ENCODE results near the gene IQCM.
"Not testable (repeated sequence)": the region's sequence is repeated elsewhere in the genome, so short reads cannot be mapped to it uniquely, and the experiment has no call there.

IQCM gene

DNA sequence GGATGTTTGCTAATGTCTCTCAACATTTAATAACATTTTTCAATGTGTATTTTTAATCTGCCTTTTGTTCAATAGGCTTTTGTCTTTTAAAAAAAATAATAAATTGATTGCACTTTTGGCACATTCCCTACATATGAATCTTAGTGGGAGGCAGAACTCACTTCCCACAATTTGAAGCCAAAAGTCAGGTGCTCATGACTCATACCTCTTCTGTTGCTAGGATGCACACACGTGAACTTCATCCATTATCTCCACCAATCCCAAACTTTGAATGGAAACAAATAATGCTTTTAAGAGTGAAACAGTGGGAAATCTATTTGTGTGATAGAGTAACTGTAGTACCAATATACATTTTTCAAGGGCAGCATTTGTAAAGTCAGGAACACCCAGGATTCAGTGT, 260.5 kb downstream of the IQCM start:
- no peak for FAIRE-seq

- FAIRE-seq, result peak; percentile 62
These were observed 261.6 kb downstream of the IQCM start for GRCh38 chr4:149553959-149554520.

DNA sequence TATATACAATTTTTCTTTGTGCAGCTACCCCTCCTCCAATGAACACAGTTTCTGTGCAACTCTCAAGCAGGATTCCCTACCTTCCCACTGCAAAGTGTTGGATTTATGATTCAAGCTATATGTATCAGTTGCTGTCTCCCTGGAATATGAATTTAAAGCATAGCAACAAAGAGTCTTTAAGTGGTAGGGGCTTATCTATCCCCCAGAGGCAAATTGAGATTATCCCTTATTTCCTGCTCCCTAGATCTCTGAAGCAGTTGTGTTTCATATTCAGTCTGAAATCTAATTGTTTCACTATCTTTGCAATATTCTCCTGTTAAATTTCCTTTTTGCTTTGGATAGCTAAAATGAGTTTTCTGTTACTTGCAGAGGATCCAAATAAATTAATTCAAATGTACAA, 263.0 kb downstream of the IQCM start:
- no peak for FAIRE-seq

- no peak for FAIRE-seq
These were observed 265.7 kb downstream of the IQCM start for GRCh38 chr4:149549911-149550310.

- FAIRE-seq, result no peak
These were observed 280.9 kb downstream of the IQCM start for GRCh38 chr4:149534779-149535178.

GRCh38 chr4:149531861-149532260, 283.8 kb downstream of the IQCM start:
- FAIRE-seq, result no peak

DNA sequence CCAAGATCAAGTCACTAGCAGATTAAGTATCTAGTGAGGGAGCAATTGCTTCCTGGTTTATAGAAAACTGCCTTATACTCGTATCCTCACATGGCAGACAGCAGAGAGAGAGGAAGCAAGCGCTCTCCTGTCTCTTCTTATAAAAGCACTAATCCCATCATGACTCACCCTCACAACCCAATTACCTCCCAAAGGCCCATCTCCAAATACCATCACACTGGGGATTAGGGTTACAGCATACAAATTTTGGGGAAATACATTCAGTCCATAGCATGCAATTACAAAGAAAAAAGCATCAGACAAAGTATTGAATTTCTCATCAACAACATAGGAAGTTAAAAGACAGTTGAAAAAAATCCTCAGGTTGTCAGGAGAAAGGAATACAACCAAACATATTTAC, 292.6 kb downstream of the IQCM start:
- no peak for FAIRE-seq

DNA sequence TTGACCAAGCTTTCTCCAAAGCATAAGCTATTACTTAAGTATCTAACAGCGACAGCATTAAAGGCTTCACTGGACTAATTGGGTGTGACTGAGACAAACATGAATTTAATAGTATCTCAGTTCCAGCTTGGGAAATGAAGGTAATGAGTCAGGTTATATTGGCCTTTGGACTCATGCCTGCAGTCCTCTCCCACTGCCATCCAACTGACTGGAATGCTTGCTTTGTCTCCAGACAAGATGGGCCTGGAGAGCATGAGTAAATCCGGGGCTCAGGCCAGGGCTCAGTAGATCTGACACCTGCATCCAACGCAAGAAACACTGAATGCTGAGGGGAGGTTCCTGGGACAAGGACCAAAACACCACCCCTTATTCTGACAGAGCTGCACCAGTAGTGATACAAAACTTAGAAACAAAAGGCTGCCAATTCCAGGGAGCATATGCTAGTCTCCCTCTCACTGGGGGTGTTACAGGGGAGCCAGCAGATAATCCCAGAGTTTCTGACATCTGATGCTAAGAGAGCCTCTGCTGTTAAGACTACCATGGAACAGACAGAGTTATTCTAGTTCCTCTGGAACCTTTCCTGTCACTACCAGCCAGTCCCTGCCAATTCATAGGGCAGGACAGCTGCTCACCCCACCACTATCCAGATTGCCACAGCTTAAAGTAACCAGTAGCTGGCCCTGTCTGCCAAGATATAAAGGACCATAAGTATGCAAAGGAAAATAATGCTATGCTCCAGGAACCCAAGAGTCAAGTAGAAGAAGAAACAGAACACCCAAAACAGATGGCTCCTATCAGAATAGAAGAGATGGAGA, 293.8 kb downstream of the IQCM start:
- FAIRE-seq, result no peak

DNA sequence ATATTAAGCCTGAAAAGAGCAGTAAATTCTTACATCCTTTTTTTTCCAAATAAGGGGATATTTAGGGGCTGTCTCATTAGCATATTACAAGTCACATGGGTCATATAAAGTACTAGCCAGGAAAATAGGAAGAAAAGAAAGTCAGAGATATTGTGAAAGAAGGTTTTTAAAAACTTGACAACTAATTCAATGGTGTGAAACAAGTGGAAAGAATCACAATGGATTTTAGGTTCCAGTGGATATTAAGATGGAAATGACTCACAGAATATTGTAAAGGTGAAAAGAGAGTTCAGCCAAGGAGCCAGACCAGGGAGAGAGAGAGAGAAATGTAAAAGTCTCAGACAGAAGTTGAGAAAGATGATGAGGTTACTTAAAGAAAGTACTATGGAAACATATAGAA, 297.2 kb downstream of the IQCM start:
- no peak for FAIRE-seq

DNA sequence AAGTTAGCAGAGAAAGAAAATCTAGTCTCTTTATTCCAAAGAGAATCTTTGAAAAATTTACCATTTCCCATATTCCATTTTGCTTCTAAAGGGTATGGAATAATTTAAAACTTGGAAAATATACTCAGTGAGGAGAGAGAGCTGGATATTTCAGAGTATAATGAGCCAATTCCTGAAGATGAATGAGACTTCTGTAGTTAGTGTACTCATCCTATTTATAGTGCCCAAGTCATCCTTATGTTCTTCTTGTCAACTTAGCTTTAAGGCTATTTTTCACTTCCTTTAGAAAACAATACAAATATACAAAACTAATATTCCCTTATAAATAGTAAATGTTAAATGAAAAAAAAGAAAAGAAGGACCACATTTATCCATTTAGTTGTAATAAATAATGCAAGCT, 302.6 kb downstream of the IQCM start:
- FAIRE-seq, result peak; percentile 23

DNA sequence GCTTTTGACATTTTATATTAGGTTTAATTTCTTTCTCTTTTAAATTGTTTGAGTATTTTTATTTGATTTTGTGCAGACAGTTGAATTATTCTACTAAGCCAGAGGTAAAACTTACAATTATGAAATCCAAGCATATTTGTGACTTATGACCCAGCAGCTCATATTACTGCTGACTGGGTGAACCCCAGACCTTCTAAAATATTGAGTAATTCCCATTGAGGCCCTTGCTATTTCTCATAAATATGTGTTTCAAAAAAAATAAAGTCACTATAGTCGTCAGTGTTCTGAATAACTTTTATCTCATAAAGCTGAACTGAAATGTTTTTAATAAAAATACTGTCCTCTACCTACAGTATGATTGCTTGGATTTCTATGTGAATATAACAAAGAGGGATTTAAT, 303.1 kb downstream of the IQCM start:
- FAIRE-seq, result no peak

GRCh38 chr4:149511558-149512298, 303.9 kb downstream of the IQCM start:
- FAIRE-seq, result no peak

DNA sequence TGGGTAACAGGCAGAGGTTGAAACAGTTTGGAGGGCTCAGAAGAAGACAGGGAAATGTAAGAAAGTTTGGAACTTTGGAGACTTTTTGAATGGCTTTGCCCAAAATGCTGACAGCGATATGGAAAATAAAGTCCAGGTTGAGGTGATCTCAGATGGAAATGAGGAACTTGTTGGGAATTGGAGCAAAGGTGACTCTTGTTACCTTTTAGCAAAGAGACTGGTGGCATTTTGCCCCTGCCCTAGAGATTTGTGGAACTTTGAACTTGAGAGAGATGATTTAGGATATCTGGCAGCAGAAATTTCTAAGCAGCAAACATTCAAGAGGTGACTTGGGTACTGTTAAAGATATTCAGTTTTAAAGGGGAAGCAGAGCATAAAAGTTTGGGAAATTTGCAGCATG, 308.3 kb downstream of the IQCM start:
- FAIRE-seq, result not testable (repeated sequence)

DNA sequence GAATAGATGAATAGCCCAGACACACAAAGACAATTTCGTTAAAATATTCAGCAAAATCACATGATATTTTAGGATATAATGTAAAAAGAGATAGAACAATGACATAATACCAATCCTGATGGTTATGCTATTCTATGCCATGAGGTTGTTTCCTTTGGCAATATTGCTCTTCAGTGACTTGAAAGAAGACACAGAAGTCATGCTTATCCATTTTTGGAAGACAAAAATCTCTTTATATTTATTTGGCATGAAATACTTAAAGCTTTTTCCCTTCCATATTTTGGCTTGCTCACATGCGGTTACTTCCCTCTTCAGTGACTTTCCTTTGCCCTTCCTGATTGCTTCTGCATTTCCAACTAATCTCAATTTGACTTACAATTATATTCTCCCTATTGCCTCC, 314.8 kb downstream of the IQCM start:
- FAIRE-seq, result no peak

DNA sequence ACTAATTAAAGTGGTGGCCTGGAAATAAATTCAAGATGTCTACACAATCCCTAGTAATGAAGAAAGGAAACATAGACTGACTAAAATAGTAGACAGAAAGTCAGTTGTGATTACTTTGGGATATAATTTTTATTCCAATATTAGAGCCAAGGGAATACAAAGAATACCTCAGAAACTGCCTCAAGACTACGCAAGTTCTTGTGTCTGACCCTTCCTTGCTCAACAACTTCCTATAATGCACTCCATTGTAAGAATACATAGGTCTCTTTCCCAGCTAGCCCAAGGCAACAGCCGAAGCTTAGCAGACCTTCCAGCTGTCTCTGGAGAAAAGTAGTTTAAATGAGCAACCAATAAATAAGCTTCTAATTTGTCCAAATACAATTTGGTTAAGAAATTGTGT, 315.9 kb downstream of the IQCM start:
- no peak for FAIRE-seq

- FAIRE-seq, result no peak
These were observed 317.4 kb downstream of the IQCM start for GRCh38 chr4:149498246-149498645.

GRCh38 chr4:149493492-149493891, 322.2 kb downstream of the IQCM start:
- FAIRE-seq, result no peak

- FAIRE-seq, result no peak
These were observed 326.3 kb downstream of the IQCM start for GRCh38 chr4:149489321-149489720.

DNA sequence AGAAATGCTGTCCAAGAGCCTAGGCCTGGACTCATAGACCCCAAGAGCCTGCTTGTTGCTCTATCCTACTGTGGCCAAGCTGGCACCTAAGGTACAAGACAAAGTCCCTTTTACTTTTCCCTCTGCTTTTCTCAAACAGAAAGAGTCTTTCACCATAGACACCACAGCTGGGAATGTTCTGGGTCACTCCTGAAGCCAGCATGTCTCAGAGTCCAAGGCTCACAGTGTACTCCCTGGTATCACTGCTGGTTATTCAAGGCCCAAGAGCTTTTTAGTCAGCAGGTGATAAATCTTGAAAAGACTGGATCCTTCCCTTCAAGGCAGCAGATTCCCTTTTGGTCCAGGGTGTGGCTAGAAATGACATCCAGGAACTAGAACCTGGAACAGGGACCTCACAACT, 328.8 kb downstream of the IQCM start:
- FAIRE-seq, result no peak

DNA sequence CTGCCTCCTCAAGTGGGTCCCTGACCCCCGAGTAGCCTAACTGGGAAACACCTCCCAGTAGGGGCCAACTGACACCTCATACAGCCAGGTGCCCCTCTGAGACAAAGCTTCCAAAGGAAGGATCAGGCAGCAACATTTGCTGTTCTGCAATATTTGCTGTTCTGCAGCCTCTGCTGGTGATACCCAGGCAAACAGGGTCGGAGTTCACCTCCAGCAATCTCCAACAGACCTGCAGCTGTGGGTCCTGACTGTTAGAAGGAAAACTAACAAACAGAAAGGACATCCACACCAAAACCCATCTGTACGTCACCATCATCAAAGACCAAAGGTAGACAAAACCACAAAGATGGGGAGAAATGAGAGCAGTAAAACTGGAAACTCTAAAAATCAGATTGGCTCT, 347.0 kb downstream of the IQCM start:
- not testable (repeated sequence) for FAIRE-seq

GRCh38 chr4:149466446-149466845, 349.2 kb downstream of the IQCM start:
- no peak for FAIRE-seq

GRCh38 chr4:149465955-149466354, 349.7 kb downstream of the IQCM start:
- FAIRE-seq, result no peak

DNA sequence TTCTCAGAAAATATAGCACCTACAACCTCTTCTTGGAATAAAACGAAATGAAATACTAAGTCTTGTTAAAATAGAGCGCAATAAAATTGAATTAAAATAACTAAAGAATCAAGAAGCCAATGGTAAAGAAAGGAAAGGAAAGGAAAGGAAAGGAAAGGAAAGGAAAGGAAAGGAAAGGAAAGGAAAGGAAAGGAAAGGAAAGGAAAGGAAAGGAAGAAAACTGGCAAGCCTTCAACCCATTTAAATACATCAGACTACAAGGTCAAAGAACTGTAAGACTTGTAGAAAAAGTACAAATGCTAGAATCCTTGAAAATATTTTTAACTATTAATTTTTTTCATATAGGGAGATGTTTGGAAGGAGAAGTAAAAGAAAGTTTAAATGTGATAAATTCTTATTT, 372.1 kb downstream of the IQCM start:
- FAIRE-seq, result no peak

GRCh38 chr4:149441338-149441737, 374.3 kb downstream of the IQCM start:
- no peak for FAIRE-seq
